ENCODE measurements around the gene HRH2. TPM values are rescaled to one million over a fixed set of nuclear protein-coding genes. Genes with fewer than 3 reads are reported as not detected.

Gene HRH2
- total RNA-seq, 2 experiments from 2014 or later: 2.9 to 3.4 TPM

Other genes with a start within 250 kb of the HRH2 start
- not detected for gene DRD1, start 213.9 kb upstream of the HRH2 start, total RNA-seq
- 100 to 1,000 TPM; 133 to 138 TPM for gene SFXN1, start 179.5 kb upstream of the HRH2 start, total RNA-seq
- not detected for gene CPLX2, start 213.5 kb downstream of the HRH2 start, total RNA-seq